NOMO-1 treated with DMSO at 0.1 percent for 48 hours (cell line): ENCODE results near the gene FBP1.

Experiments used
- DNase-seq: peaks from one replicate; lab custom pipeline; 2025; ENCODE audit not compliant: unreplicated experiment; lab: John Stamatoyannopoulos, UW

Gene FBP1

DNA sequence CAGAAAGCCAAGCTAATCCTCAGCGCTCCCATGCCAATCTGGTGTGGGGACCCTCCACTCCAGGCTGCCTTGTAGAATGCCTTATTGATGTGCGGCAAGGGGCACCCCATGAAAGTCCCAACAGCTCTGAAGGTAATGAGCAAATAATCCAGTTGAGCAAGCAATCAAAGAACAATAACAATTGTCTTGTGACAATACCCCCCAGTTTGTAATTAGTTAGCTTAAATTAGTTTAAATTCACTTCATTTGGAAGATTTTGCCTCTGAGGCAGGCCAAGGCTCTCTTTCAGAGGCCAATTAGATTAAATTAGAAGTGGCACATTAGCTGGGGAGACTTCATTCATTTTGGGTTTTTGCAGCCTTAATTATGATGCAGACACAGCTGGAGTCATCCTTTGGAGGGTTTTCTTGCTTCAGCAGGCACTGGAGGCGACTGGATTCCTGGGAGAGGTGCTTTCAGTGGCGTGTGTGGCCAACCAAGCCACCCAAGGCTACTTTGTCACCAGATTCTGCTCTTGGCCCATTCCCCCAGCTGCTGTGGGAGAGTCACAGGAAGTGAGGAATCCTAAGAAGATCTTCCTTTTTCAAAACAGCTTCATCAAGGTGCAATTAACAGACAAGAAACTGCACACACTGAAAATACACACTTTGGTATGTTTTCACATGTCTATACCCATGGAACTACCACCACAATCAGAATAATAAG lies 17.9 kb upstream of the FBP1 start:
- DNase-seq, result no peak

DNA sequence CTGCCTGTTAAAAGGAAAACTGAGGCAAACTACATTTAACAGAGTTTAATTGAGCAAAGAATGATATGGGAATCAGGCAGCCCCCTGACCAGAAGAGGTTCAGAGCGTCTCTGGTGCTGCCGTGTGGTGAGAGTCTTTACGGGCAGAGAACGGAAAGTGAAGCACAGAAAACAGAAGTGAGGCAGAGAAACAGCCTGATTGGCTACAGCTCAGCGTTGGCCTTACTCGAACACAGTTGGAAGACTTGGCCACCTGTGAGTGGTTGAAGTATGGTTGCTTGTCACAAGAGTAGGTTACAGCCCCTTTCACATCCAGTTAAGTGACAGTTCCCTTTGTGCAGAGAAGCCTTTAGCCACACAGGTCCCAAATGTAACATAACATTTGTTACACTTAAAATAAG lies 16.9 kb upstream of the FBP1 start:
- DNase-seq, result peak; percentile 97

DNA sequence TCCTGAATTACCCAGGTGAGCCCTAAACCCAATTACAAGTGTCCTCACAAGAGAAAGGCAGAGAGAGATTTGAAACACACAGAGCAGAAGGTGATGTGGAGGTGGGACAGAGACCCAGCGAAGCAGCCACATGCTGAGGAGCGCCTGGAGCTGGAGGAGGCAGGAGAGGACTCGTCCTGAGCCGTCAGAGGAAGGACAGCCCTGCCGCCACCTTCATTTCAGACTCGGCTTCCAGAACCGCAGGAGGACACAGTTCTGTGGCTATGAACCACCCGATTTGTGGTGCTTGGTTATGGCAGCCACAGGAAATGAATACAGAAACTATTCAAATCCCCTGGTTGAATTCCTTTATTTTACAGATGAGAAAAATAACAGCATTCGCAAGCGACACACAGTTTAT lies 16.4 kb upstream of the FBP1 start:
- DNase-seq, result peak; percentile 16

DNA sequence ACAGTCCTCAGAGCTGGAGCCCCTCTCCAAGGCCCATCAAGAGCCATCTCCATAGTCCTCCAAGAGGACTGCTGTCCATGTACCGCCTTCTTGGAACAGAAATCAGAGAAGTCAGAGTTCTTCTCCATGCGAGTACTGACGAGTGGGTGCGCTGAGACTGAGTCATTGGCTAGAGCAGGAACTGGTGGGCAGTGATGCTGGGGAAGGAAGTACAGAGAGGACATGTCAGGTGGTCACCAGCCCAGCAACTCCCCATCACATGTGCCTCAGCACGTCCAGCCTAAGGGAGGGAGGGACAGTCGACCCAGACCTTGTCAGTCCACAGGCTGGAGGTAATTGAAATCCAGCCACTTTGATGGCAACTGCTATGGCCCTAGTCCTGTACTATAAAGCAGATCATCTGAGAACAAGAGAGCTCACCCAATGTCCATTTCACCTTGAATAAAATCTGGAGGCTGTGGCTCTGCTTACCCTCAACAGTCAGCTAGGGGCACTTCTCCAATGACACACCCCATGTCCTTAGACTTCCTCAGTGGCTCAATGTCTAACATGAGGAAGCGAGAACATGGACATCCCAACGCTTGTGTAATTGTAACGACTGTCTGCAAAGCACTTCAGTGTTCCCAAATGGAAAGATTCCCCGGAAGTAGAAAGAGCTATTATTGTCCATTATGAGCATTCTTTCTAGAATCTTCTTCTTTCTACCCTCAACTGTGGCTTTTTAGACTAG lies 15.0 kb upstream of the FBP1 start:
- DNase-seq, result peak; percentile 49

DNA sequence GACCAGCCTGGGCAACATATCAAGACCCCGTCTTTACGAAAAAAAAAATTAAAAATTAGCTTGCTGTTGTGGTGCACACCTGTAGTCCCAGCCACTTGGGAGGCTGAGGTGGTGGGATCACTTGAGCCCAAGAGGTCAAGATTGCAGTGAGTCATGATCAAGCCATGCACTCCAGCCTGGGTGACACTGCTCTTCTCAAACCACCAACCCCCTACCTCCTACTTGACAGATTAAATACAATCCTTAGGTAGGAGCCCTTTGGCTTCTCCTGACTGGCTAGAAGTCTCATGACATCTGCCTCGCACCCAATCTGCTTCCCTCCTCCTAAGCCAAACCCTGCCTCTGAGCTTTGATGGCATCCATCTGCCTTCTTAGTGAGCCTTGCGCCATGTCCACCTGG lies 11.6 kb upstream of the FBP1 start:
- no peak for DNase-seq

DNA sequence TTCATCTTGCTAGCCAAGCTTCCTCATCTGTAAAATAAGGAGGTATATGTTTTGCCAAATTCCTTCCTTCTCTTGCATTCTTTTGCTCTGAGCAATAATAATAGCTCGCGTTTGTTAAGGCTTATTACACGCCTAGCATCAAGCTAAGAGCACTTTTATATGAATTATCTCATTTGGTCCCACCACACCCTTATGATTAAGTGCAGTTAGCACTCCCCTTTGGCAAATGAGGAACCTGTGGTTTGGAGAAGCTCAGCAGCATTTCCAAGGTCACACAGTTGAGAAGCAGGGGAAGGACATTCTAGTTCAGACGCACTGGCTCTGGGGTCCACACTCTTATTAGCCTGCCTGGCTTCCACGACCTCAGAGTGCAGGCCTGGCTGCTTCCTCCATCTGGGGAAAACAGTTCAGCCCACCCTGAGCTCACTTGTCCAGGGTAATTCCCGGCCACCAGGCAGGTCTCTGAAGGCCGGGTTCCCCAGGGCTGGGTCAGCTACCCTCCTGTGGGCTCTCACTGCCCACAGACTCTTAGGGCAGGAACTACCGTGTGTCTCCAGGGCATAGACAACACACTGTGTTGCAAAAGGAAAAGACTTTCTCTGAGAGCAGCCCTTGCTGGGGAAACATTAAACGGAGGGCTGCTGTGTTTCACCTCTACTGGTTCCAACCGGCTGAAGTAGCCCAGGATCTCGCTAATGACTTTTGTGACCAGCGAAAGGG lies 9.9 kb upstream of the FBP1 start:
- DNase-seq, result peak; percentile 97

DNA sequence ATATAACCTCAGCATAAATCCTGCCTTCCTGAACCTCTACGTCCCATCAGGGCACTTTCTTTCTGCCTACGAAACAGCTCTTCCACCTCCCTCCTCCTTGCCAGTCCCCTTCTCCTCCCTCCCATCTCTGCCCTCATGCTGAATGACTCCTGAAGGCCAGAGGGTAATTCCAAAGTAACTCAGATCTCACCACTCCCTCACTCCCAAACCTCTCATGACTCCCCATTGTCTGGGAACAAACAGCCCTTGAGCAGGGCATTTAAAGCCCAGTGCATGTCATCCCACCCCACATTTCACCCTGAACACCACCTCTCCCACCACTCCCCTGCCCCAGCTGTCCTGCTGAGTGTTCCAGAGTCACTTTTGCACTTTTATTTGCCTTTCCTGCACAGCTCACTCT lies 8.9 kb upstream of the FBP1 start:
- DNase-seq, result no peak

DNA sequence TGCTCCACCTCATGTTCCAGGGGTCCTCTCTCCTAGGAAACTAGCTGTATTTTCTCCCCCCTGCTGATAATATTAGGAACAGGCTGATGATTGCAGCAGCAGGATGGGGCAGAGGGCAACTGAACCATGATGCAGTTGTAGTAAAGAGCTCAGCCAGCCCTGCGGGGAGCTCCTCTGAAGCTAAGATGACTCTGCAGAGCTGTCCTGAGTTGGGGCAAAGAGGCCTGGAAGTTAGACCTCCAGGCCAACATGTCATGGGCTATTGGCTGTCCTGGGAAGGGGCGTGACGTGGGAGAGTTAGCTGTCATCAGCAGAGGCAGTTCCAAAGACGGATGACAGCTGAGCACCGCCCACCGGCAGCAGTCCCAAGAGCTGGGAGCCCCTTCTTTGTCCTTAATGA lies 6.6 kb upstream of the FBP1 start:
- DNase-seq, result no peak

DNA sequence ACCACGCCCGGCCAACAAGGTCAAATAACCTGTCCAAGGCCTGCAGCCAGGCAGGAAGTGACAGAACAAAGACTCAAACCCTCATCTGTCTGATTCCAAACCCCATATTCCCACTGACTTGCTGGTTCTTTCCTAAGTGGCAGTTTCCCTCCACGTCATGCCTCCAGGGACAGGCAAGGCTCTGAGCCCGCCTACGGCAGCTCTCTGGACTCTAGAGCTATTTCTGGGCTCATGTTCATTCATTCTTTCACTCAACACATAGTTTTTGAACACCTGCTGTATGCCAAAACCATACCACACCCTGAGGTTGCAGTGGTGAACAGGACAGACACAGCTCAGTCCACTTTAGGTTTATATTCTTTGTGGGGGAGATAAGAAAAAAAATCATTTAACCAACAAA lies 5.2 kb upstream of the FBP1 start:
- DNase-seq, result no peak

DNA sequence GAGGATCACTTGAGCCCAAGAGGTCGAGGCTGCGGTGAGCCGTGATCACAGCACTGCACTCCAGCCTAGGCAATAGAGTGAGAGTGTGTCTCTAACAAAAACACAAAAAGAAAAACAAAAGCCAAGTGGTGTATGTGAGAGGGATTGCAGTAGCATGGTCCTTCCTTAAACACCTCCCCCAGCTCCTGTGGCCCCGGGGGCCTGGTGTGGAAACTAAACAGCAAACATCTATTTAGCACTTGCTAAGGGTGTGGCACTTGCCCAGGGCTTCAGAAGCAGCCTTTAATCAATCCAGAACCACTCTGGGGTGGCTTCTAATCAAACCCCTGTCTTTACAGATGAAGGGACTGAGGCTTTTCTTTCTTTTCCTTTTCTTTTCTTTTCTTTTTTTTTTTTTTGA lies 4.4 kb upstream of the FBP1 start:
- no peak for DNase-seq

DNA sequence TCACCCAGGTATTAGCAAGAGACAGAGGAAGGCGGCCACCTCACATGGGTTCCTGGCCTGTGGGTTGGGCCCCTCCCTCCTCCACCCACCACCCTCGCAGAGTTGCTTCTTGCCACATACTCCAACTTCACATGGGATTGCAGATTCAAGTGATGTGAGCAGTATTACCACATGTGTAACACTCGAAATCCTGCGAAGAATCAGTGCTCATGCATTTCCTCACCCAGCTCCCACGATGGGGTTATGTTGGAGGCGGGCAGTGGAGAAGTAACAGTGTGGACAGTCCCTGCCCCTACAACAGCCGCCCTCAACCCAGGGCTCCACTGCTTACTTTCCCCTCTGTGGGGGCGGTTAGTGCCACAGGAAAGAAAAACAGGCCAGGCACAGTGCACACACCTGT lies 3.9 kb upstream of the FBP1 start:
- DNase-seq, result peak; percentile 12

DNA sequence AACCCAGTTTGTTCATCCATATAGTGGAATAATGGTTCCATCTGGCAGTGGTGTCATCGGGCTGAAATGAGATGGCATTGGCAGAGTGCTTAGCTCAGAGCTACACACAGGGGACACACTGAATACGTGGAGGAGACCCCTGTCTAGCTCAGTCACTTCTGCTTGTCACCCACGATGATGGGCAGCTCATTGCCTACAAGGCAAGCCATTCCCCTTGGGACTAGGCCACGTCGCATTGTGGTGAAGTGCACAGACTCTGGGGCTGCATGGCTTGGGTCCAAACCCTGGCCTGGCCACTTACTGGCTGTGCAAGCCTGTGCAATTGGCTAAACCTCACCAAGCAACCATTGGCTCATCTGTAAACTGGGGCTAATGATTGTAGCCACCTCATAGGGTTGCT lies 3.2 kb upstream of the FBP1 start:
- no peak for DNase-seq

DNA sequence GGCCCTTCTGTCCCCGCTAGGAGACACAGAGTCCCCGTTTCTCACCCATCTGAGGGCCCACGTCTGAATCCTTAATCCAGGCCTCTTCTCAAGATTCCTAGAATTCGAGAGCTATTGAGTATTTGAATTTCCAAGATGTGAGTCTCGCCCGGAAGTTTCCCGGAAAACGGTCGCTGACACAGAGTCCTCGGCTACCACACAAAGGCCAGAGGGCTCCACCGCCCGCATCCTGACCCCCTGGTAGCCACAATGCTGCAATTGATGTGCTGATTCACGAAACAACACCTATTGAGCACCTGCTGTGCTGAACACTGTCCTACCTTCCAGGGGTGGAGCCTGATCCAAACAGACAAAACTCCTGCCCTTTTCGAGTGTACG lies 670 bp upstream of the FBP1 start:
- no peak for DNase-seq

DNA sequence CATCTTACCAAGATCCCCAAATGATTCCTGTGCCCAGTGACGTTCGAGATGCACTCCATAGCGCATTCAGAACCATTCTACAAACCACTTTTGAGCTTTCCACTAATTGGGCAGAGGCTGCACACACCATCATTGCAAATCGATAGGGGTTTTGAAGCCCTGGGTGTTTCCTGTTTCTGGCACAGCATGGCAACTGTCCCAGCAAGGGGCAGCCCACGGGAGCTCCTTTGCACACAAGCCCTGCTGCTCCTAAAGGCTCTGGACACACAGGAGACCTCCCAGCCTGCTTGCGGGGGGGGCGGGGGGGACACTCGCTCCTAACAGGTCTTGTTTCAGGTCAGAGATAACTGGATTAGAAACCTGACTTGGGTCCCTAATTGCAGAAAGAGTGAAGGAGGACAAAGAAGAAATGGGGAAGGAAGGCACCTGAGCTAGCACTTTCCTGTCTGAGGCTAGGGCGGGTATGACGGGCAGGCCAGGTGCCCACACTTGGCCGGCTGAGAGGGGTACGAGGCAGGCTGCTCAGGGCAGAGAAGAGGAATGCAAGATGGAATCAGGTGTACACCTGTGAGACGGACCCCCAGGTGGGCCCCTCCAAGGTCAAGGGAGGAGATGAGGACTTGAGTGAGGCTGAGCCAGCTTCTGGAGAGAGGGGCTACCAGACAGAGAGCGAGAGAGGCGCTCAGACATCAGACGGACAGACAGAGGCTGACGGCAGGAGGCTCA lies 820 bp downstream of the FBP1 start:
- DNase-seq, result peak; percentile 47

DNA sequence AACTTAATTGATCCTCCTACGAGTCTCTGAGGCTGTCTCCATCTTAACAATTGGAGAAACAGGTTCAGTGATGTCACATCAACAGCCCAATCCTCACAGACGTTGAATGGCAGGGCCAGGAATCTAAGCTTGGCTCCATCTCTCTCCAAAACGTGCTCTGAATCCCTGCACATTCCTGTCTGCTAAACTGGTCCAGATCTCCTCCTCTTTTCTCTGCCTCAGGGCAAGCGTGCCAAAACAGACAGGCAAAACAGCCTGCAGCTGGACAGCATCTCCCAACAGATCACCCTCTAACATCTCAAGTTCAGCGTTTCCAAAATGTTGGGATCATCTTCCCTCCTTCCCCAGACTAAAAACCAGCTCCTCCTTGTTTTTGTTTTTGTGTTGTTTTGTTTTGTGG lies 6.6 kb downstream of the FBP1 start:
- no peak for DNase-seq

DNA sequence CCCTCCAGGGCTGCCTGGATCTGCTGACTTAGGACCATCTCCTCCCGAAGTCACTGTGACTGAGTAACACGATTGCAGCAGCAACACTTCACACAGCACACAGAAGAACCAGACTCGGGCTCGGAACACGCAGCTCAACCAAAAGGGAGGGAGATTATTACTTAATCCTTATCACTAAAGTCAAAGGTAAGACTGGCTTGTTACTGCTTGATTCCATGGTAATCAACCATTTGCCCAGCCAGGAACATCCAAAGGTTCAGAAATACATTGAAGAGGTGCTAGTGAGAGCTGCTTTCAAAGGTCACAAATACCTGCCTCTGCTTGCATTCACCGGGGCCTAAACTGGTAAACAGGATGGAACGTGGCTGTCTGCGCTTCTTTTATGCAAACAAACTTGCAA lies 7.7 kb downstream of the FBP1 start:
- DNase-seq, result no peak

DNA sequence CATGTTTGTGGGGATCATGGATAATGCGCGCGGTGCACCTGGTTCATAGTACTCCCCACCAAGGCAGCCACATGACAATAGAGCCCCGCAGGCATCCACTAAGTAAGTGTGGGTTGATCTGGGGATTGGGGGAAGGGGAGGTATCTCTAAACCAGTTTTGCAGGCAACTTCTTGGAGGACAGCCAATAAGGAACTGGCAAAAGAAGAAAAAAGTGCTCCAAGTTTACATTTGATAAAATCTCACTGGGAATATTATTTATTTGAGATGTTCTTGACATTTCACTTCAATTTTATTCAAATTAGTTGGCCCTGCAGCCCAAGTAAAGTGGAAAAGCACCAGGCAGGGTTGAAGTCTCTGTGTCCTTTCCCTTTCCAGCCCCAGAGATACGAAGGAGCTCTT lies 8.5 kb downstream of the FBP1 start:
- no peak for DNase-seq

DNA sequence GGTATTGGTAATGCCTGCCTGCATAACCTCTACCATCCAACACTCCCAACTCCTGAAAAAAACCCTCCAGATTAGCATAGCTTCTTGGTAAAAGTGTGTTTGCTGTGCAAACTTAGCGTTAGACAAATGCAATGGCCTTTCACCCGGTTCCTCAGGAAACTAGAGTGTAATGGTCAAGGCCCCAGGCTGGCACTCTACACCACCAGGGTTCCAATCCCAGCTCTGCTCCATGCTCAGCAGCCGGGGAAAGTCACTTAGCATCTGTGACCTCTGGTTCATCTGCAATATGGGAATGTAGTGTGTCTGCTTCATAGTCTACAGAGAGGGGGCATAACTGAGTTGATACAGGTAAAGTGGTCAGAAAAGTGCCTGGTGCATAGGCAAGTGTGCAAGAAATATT lies 9.0 kb downstream of the FBP1 start:
- DNase-seq, result no peak

DNA sequence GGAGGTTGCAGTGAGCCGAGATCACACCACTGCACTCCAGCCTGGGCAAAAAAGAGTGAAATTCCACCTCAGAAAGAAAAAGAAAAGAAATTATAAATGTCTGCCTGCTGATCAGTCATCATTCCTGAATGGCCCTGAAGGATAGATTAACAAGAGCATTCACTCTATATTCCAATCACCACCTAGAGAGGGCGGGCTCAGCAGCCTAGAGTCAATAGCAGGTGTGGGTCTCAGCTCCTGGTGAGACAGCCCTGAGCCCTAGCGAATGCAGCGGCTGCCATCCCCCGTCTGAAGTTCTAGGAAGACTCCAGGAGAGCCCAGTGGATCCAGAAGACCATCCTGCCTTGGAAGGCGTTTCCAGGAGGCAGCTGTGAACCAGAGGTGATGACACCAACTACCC lies 12.0 kb downstream of the FBP1 start:
- DNase-seq, result no peak

DNA sequence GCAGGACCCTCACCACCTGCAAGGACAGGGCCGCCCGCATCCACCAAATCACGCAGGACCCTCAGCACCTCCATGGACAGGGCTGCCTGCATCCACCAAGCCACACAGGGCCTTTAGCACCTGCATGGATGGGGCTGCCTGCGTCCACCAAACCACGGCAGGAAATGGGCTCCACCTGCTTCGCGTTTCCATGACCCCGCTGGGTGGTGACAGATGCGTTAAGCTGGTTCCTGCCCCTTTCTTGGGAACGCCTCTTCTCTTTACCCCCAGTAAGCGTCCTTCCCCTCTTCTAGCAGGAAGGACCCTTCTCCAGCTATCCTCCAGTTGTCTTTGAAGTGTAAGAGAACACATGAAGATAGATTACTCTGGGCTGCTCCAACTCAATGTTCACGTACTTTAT lies 13.5 kb downstream of the FBP1 start:
- no peak for DNase-seq

DNA sequence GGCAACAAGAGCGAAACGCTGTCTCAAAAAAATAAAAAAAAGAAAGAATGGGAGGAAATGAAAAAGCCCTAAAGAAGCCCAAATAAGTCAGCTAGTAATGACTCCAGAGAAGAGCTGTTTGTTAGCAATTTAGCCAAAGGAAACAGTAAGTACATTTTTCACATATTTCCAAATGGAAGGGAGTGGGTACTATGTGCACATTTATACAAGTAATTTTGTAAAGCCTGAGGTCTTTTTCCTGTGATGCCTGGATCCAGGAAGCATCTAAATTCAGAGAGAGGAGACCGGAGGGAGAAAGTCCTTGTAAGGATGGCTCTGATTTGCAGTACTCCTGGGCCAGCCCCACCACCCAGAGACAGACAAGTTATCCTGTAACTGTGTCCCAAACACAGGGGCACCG lies 14.7 kb downstream of the FBP1 start:
- no peak for DNase-seq

DNA sequence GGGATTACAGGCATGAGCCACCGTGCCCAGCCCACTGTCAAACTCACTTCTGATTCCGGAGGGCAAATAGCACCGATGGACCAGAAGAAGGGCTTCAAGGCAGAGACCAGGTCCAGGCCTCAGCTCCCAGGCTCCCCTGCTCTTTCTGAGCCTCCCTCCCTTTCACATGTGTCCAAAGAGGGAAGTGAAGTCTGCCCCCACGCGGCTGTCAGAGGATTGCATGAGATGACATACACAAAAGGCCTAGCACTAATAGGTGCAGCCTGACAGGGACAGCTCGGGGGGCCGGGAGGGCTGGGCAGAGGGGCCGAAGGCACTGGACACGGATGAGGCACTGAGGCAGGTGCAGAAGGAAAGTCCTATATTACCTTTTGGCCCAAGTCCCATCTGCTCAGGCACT lies 16.1 kb downstream of the FBP1 start:
- DNase-seq, result peak; percentile 31
